Activated T-cell treated with anti-CD3 and anti-CD28 coated beads, Interleukin-2, amount 50 U/mL, for 24 hours (primary cell): ENCODE results near the gene TRMT112.
A peak's percentile ranks its signal among the peaks of the same experiment; 100 is the strongest.

ENCODE experiments used
- DNase-seq: peaks from one replicate; pipeline ENCODE4 v3.0.0-alpha.2; 2020
- H3K27ac Mint-ChIP-seq: 2 replicates; pipeline ENCODE4 v1.8.0; 2020; ENCODE audit warnings: mild to moderate bottlenecking, mixed read lengths
- H3K27me3 Mint-ChIP-seq: 2 replicates; pipeline ENCODE4 v1.8.0; 2020; ENCODE audit warnings: mixed read lengths
- H3K36me3 Mint-ChIP-seq: 2 replicates; pipeline ENCODE4 v1.8.0; 2020; ENCODE audit warnings: low read depth, mixed read lengths
- H3K4me1 Mint-ChIP-seq: 2 replicates; pipeline ENCODE4 v1.8.0; 2020; ENCODE audit warnings: low read depth, mixed read lengths
- H3K4me3 Mint-ChIP-seq: 2 replicates; pipeline ENCODE4 v1.8.0; 2020; ENCODE audit warnings: mild to moderate bottlenecking, moderate library complexity, mixed read lengths
- H3K9me3 Mint-ChIP-seq: 2 replicates; pipeline ENCODE4 v1.8.0; 2020; ENCODE audit warnings: mixed read lengths

The TRMT112 gene

GRCh38 chr11:64341851-64342791 lies 24.8 kb upstream of the TRMT112 start:
- H3K4me1 Mint-ChIP-seq, result peaks cover 46% of the 10 kb centered on the region

DNA sequence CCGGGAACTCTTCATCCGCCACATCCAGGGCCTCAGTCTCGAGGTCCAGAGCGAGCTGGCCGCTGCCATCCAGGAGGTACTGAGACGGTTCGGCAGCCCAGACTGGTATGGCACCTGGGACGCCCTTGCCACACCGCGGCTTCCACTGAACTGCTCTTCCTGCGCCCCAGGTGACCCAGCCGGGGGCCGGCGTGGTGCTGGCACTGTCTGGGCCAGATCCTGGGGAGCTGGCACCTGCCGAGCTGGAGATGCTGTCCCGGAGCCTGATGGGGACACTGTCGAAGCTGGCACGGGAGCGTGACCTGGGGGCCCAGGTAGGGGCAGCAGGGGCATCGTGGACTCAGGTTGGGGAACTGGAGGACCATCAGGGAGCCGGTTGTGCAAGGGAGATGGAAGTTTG lies 24.1 kb upstream of the TRMT112 start:
- peaks cover 46% of the 10 kb centered on the region for H3K4me1 Mint-ChIP-seq
- DNase-seq, result no peak
- peak overlapping the region; percentile 89 for H3K27ac Mint-ChIP-seq
- H3K36me3 Mint-ChIP-seq, result peaks cover 76% of the 10 kb centered on the region
- H3K27me3 Mint-ChIP-seq, result no peaks in the 10 kb centered on the region
- peak overlapping the region; percentile 91 for H3K4me3 Mint-ChIP-seq
- no peaks in the 10 kb centered on the region for H3K9me3 Mint-ChIP-seq

More at GRCh38 chr11:64341851-64342791, 24.8 kb upstream of the TRMT112 start:
- no peaks in the 10 kb centered on the region for H3K27me3 Mint-ChIP-seq
- H3K36me3 Mint-ChIP-seq, result peaks cover 81% of the 10 kb centered on the region
- H3K9me3 Mint-ChIP-seq, result no peaks in the 10 kb centered on the region
- H3K4me3 Mint-ChIP-seq, result peak overlapping the region; percentile 91
- no peak overlapping the region for H3K27ac Mint-ChIP-seq
- peak; percentile 96 for DNase-seq

GRCh38 chr11:64340671-64341335 lies 23.4 kb upstream of the TRMT112 start:
- Mint-ChIP-seq H3K27ac (peak overlapping the region; percentile 89), H3K4me3 (peak overlapping the region; percentile 91)

DNA sequence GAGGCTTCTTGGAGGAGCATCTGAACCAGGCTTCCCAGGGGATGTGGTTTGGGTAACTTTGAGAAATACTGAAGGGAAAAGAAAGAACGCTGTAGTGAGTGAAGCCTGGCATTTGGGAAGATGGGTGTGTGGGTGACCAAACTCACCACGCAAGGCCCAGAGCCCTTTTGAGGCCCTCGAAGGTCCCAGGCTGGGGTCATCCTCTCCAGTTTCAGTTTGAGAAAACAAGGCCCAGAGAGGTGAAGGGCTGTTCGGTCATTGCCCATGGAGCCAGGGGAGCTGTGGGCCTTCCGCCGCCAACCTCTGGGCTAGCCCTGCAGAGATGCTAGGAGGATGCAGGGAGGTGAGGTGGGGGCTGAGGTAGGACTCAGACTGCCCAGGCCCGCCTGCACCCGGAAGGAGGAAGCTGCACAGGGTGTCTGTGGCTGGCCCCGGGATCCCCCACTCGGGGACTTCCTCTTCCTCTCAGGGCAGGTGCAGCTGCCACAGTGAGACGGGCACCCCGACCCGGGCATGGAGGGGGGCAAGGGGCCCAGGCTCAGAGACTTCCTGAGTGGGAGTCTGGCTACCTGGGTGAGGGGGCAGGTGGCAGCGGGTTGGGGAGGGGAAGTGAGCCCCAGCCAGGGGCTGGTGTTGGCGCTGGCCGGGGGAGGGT lies 22.5 kb upstream of the TRMT112 start, which contains the start of gene CCDC88B:
TSS of gene CCDC88B (plus strand) at position 451 of the 655 bp plus-strand sequence. CDS start at position 514, 63 bp downstream.
- H3K36me3 Mint-ChIP-seq, result peaks cover 64% of the 10 kb centered on the region
- peaks cover 53% of the 10 kb centered on the region for H3K4me1 Mint-ChIP-seq
- no peaks in the 10 kb centered on the region for H3K9me3 Mint-ChIP-seq
- peak within 1 kb of the TSS; percentile 91 for H3K4me3 Mint-ChIP-seq
- peak; percentile 86 for DNase-seq
- peak within 1 kb of the TSS; percentile 89 for H3K27ac Mint-ChIP-seq
- H3K27me3 Mint-ChIP-seq, result no peaks in the 10 kb centered on the region

More at GRCh38 chr11:64340671-64341335, 23.4 kb upstream of the TRMT112 start:
- Mint-ChIP-seq H3K9me3 (no peaks in the 10 kb centered on the region), H3K27me3 (no peaks in the 10 kb centered on the region), H3K36me3 (peaks cover 71% of the 10 kb centered on the region), H3K4me1 (peaks cover 46% of the 10 kb centered on the region)
- DNase-seq, result peak; percentile 89

DNA sequence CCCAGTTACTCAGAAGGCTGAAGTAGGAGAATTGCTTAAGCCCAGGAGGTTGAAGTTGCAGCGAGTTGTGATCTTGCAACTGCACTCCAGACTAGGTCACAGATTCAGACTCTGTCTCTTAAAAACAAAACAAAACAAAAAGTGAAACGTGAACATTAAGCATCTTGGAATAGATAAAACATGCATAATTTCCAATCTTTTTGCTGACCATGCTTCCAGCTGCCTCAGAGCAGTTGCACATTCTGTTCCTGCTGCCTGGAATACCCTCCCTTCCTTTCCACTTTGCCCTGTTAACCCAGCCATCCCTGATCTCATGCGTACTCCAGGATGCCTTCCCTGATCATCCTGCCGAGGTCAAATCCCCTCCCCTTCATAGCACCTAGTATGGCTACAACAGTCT lies 21.9 kb upstream of the TRMT112 start:
- Mint-ChIP-seq H3K4me3 (peak overlapping the region; percentile 91), H3K27ac (peak overlapping the region; percentile 89), H3K27me3 (no peaks in the 10 kb centered on the region), H3K36me3 (peaks cover 59% of the 10 kb centered on the region), H3K4me1 (peaks cover 57% of the 10 kb centered on the region), H3K9me3 (no peaks in the 10 kb centered on the region)
- no peak for DNase-seq

DNA sequence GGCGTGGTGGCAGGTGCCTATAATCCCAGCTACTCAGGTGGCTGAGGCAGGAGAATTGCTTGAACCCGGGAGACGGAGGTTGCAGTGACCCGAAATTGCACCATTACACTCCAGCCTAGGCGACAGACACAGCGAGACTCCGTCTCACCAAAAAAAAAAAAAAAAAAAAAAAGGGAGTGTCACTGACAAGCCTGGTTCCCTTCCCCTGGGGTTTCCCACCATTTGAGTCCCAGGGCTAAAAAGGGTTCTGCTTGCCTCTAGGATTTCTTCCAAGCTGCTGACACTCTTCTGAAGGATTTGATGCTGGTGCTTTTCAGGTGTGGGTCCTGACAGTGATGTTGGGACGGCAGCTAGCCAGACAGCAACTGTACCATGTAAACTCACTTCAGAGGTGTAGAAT lies 21.4 kb upstream of the TRMT112 start:
- peak overlapping the region; percentile 89 for H3K27ac Mint-ChIP-seq
- H3K4me1 Mint-ChIP-seq, result peaks cover 58% of the 10 kb centered on the region
- no peak for DNase-seq
- H3K9me3 Mint-ChIP-seq, result no peaks in the 10 kb centered on the region
- H3K27me3 Mint-ChIP-seq, result no peaks in the 10 kb centered on the region
- peak overlapping the region; percentile 91 for H3K4me3 Mint-ChIP-seq
- peaks cover 55% of the 10 kb centered on the region for H3K36me3 Mint-ChIP-seq

GRCh38 chr11:64337538-64338249 lies 20.3 kb upstream of the TRMT112 start:
- peaks cover 51% of the 10 kb centered on the region for H3K36me3 Mint-ChIP-seq
- no peak overlapping the region for H3K4me3 Mint-ChIP-seq
- no peak for DNase-seq
- no peaks in the 10 kb centered on the region for H3K9me3 Mint-ChIP-seq
- peaks cover 60% of the 10 kb centered on the region for H3K4me1 Mint-ChIP-seq
- no peaks in the 10 kb centered on the region for H3K27me3 Mint-ChIP-seq
- H3K27ac Mint-ChIP-seq, result peak overlapping the region; percentile 30

GRCh38 chr11:64334764-64335735 lies 17.7 kb upstream of the TRMT112 start:
- Mint-ChIP-seq H3K9me3 (no peaks in the 10 kb centered on the region), H3K4me3 (no peak overlapping the region), H3K27ac (peak overlapping the region; percentile 85), H3K4me1 (peaks cover 51% of the 10 kb centered on the region), H3K36me3 (peaks cover 30% of the 10 kb centered on the region), H3K27me3 (no peaks in the 10 kb centered on the region)
- no peak for DNase-seq

GRCh38 chr11:64333556-64333955 lies 16.2 kb upstream of the TRMT112 start:
- Mint-ChIP-seq H3K9me3 (no peaks in the 10 kb centered on the region), H3K27me3 (no peaks in the 10 kb centered on the region), H3K27ac (no peak overlapping the region), H3K36me3 (peaks cover 18% of the 10 kb centered on the region), H3K4me3 (no peak overlapping the region), H3K4me1 (peaks cover 39% of the 10 kb centered on the region)
- no peak for DNase-seq

DNA sequence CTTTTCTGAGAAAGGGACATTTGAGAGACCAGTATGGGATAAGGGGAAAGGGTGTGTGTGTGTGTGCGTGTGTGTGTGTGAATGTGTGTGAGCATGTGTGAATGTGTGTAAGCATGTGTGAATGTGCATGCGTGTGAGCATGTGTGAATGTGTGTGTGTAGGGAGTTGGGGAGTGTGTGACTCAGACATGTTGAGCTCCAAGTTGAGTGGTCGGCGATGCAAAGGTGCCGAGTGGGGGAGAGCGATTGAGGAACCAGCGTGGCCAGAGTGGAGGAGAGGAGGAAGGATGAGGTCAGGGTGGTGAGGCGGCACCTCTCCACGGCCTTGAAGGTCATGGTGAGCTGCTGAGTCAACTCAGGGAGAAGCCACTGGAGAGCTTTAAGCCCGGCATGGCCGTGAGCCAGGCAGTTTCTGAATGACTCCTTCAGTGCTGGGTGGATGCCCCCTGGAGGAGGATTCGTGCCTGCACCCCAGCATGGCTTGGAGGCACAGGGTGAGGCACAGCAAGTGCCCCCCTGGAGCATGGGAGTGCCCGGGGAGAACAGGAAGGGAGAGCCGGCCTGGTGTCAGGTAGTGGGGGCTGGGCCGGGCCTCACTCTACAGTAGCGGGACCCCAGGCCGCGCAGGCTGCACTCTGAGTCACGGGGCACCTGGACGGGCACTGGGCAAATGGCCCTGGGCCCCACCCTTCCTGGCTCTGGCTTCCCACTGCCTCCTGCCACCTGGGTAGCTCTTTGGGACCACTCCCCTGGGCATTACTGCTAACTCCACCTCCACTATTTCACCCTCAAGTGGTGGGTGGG lies 14.4 kb upstream of the TRMT112 start:
- no peaks in the 10 kb centered on the region for H3K27me3 Mint-ChIP-seq
- DNase-seq, result peak; percentile 81
- no peak overlapping the region for H3K4me3 Mint-ChIP-seq
- H3K9me3 Mint-ChIP-seq, result no peaks in the 10 kb centered on the region
- peaks cover 28% of the 10 kb centered on the region for H3K4me1 Mint-ChIP-seq
- peak overlapping the region; percentile 82 for H3K27ac Mint-ChIP-seq
- peaks cover 5% of the 10 kb centered on the region for H3K36me3 Mint-ChIP-seq

- Mint-ChIP-seq H3K4me1 (peaks cover 27% of the 10 kb centered on the region), H3K27ac (no peak overlapping the region), H3K9me3 (no peaks in the 10 kb centered on the region)
Observed at GRCh38 chr11:64330888-64331287, 13.5 kb upstream of the TRMT112 start.

GRCh38 chr11:64327993-64328392 lies 10.6 kb upstream of the TRMT112 start:
- Mint-ChIP-seq H3K4me1 (peaks cover 12% of the 10 kb centered on the region), H3K4me3 (no peak overlapping the region), H3K36me3 (no peaks in the 10 kb centered on the region), H3K27me3 (no peaks in the 10 kb centered on the region), H3K9me3 (no peaks in the 10 kb centered on the region), H3K27ac (no peak overlapping the region)
- no peak for DNase-seq

More at GRCh38 chr11:64330888-64331287, 13.5 kb upstream of the TRMT112 start:
- H3K27me3 Mint-ChIP-seq, result no peaks in the 10 kb centered on the region
- H3K36me3 Mint-ChIP-seq, result peaks cover 5% of the 10 kb centered on the region
- H3K4me3 Mint-ChIP-seq, result no peak overlapping the region
- DNase-seq, result no peak
